ENCODE measurements around the gene RPS3. TPM values are rescaled to one million over a fixed set of nuclear protein-coding genes. Genes with fewer than 3 reads are reported as not detected.

Gene RPS3
- total and polyA plus RNA-seq, 2 of the 13 experiments (the other 11 are each of a cell fraction or from before 2014, with no cell fraction given) = 2,143 to 3,616 TPM

GRCh38 chr11:75349521-75350116 is 49.7 kb upstream of the RPS3 start (continued):
- TF ChIP-seq ZBTB38 (CRISPR knock-in tag; IDR thresholded peaks at IDR 0.05) (0 out of 2 replicates have a peak, but pooled peaks have one; percentile 47), RFXANK (CRISPR knock-in tag; IDR thresholded peaks at IDR 0.05) (no peak), HMGA1 (CRISPR knock-in tag; conservative IDR thresholded peaks at IDR 0.05) (no peak), ARHGAP35 (CRISPR knock-in tag; IDR thresholded peaks at IDR 0.05; ENCODE audit: borderline replicate concordance) (no peak), ZNF589 (CRISPR knock-in tag; conservative IDR thresholded peaks at IDR 0.05) (no peak), ARNT2 (CRISPR knock-in tag; IDR thresholded peaks at IDR 0.05; ENCODE audit: low read depth) (no peak), ZNF614 (CRISPR knock-in tag; IDR thresholded peaks at IDR 0.05; ENCODE audit: borderline replicate concordance) (no peak), MBNL3 (CRISPR knock-in tag; conservative IDR thresholded peaks at IDR 0.05) (no peak), ZBTB20 (CRISPR knock-in tag; IDR thresholded peaks at IDR 0.05; ENCODE audit: borderline replicate concordance, low read depth) (no peak; the same call in 1 of the 2 replicates), ZNF367 (CRISPR knock-in tag; IDR thresholded peaks at IDR 0.05; ENCODE audit: borderline replicate concordance) (no peak), ZNF850 (CRISPR knock-in tag; conservative IDR thresholded peaks at IDR 0.05) (no peak)

GRCh38 chr11:75350122-75350742 is 49.1 kb upstream of the RPS3 start:
- H3K4me2 ChIP-seq (ENCODE audit: low read depth, low read length) = peak overlapping the region; percentile 99
- intact Hi-C loops (cut with micrococcal nuclease; ENCODE audit: unreplicated experiment) = no loop called here
- FAIRE-seq = no peak
- no peak for TF ChIP-seq HNRNPL (IDR thresholded peaks at IDR 0.05; ENCODE audit: low read depth, low read length)
- no peak for TF ChIP-seq SP5 (CRISPR knock-in tag; IDR thresholded peaks at IDR 0.05; ENCODE audit: borderline replicate concordance, low read depth)
- TF ChIP-seq ZNF530 (CRISPR knock-in tag; IDR thresholded peaks at IDR 0.05; ENCODE audit: low read depth) = no peak
- TF ChIP-seq ZNF281 (CRISPR knock-in tag; IDR thresholded peaks at IDR 0.05; ENCODE audit: borderline replicate concordance) = no peak
- TF ChIP-seq ZNF343 (CRISPR knock-in tag; IDR thresholded peaks at IDR 0.05) = 0 out of 2 replicates have a peak, but pooled peaks have one; percentile 8
- TF ChIP-seq TARDBP (CRISPR knock-in tag; IDR thresholded peaks at IDR 0.05) = peak; percentile 4; the same call in 1 of the 2 replicates
- no peak for TF ChIP-seq ATF7 (IDR thresholded peaks at IDR 0.05)
- TF ChIP-seq ATF7 (CRISPR knock-in tag; IDR thresholded peaks at IDR 0.05) = no peak

More at GRCh38 chr11:75350122-75350742, 49.1 kb upstream of the RPS3 start:
- ChIA-PET POLR2A (interaction anchor here (3.7 kb wide), 1 partner anchor 10 kb away, joined by 20 read pairs; no protein-coding TSS in a partner anchor), CTCF (ENCODE audit: low intra/inter-chr PET ratio, low total read pairs) (no interaction called here)
- H3K4me3 ChIP-seq (replicated peaks in 1 of 3; ENCODE audit: insufficient read depth in 1 of 3, low read depth in 2 of 3, low read length in 3 of 3) = peak overlapping the region; percentile 63 to 86 (median 84)
- no peaks in the 10 kb centered on the region for H3K36me3 ChIP-seq (replicated peaks in 1 of 2; ENCODE audit: control insufficient read depth in 1 of 2, insufficient read depth in 2 of 2, low read length in 2 of 2)
- DNase-seq (ENCODE audit: low spot score) = no peak
- H3K27me3 ChIP-seq (ENCODE audit: control insufficient read depth in 1 of 2, insufficient read depth in 2 of 2, low read length in 2 of 2) = peaks cover 2 to 5% of the 10 kb centered on the region in 2 experiments; a peak in 2 of 5 replicates
- peaks cover 69% of the 10 kb centered on the region for H3K4me1 ChIP-seq (ENCODE audit: insufficient read depth, low read length)
- H4K20me1 ChIP-seq (ENCODE audit: insufficient read depth, low read length) = peaks cover 26% of the 10 kb centered on the region; the same call in 1 of the 2 replicates
- H3K27ac ChIP-seq (ENCODE audit: extremely low read length, insufficient read depth, low read length) = peak overlapping the region; percentile 85
- no peak for ATAC-seq
- peak overlapping the region; percentile 85 for H3K9ac ChIP-seq (ENCODE audit: insufficient read depth, low read depth, low read length)
- no peaks in the 10 kb centered on the region for H3K9me3 ChIP-seq (ENCODE audit: low read length)
- WGBS (ENCODE audit: low lambda C conversion rate) = 42% methylated on average over 9 of the region's 9 CpGs
- in situ Hi-C loops (cut with HindIII; ENCODE audit: extremely low pct_ligation_motif_present, low pct_unique_long_range_greater_than_20kb) = no loop called here
- no TSS peak for BruUV-seq (replicated peaks)
- H2AFZ ChIP-seq (ENCODE audit: low read length) = no peak overlapping the region
- H3K79me2 ChIP-seq (ENCODE audit: insufficient read depth, low read length) = peaks cover 52% of the 10 kb centered on the region

Data from HepG2 (cell line).